Measurements from ENCODE around the gene MVP.
"Not testable (repeated sequence)": the region's sequence is repeated elsewhere in the genome, so short reads cannot be mapped to it uniquely, and the experiment has no call there.

Gene MVP

GRCh38 chr16:29843931-29844330, 23.7 kb downstream of the MVP start:
- DNase-seq (ENCODE audit: low spot score): no peak

GRCh38 chr16:29844575-29845331, 24.5 kb downstream of the MVP start:
- DNase-seq (ENCODE audit: low spot score): no peak

- no peak for DNase-seq (ENCODE audit: low spot score)
Measured at GRCh38 chr16:29845656-29846055, 25.4 kb downstream of the MVP start.

DNA sequence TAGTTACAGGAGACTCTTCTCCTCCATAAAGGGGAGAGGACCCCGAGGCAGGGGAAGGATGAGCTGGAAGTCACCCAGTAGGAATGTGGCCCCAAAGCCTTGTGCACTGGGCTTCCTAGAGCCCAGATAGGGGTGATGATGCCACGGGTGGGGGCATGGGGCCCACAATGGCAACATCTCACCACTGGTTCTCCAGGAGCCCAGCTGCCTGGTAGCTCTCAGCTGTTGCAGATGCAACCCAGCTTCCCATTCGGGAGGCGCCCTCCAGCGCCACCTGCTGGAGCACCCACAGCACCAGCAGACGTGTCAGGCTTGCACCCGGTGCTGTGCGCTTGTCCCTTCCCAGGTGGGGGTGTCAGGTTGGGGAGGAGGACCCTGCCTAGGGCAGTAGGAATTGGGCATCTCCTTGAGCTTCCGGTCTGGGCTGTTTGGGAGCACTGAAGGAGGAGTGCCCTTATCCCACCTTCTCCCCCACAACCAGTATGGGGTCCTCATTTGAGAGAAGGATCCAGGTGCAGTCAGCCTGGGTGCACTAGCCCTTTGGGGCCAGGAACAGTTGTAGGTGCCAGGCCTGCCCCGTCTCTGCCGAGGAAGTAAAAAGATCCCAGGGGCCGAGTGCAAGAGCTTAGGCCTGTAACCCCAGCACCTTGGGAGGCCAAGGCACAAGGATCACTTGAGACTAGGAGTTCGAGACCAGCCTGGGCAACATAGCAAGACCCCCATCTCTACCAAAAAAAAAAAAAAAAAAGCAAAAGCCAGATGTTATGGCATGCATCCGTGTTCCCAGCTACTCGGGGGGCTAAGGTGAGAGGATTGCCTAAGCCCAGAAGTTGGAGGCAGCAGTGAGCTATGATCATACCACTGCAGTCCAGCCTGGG, 28.4 kb downstream of the MVP start:
- peak; percentile 51 for DNase-seq (ENCODE audit: low spot score)

GRCh38 chr16:29849505-29849904, 29.2 kb downstream of the MVP start:
- DNase-seq (ENCODE audit: low spot score): no peak

DNA sequence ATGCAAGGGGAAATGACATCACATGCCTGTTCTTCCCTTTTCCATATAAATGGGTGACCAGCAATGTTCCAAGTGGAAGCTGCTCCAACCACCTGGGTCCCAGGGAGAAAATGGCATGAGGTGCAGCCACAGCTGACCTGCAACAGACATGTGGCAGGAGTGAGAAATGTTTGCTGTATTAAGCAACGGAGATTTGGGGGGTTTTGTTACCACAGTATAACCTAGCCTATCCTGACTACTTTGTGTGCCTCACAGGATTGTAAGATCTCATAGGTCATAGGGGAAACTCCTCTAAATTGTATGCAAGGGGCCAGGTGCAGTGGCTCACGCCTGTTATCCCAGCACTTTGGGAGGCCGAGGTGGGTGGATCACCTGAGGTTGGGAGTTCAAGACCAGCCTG, 30.7 kb downstream of the MVP start:
- DNase-seq (ENCODE audit: low spot score): no peak

- no peak for DNase-seq (ENCODE audit: low spot score)
Measured at GRCh38 chr16:29852654-29853053, 32.4 kb downstream of the MVP start.

GRCh38 chr16:29854520-29855100, 34.3 kb downstream of the MVP start:
- no peak for DNase-seq (ENCODE audit: low spot score)

DNA sequence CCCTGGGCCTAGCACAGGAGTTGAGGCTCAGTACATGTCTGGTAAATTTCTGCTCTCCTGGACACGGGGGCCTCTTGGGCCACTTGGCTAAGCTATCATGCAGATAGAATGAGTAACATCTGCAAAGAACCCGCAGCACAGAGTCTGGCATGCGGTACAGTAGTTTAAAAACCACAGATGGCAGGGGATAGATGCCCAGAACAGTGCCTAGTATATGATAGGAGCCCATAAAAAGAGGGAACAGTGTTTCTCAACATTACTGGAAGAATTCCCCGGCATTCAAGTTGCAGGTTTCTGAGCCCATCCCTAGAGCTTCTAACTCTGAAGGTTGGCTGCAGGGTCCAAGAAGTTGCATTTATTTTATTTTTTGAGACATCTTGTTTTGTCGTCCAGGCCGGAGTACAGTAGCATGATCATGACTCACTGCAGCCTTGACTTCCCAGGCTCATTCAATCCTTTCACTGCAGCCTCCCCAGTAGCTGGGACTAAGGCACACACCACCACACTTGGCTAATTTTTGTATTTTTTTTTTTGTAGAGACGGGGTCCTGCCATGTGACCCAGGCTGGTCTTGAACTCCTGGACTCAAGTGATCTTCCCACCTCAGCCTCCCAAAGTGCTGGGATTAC, 37.0 kb downstream of the MVP start:
- no peak for DNase-seq (ENCODE audit: low spot score)

DNA sequence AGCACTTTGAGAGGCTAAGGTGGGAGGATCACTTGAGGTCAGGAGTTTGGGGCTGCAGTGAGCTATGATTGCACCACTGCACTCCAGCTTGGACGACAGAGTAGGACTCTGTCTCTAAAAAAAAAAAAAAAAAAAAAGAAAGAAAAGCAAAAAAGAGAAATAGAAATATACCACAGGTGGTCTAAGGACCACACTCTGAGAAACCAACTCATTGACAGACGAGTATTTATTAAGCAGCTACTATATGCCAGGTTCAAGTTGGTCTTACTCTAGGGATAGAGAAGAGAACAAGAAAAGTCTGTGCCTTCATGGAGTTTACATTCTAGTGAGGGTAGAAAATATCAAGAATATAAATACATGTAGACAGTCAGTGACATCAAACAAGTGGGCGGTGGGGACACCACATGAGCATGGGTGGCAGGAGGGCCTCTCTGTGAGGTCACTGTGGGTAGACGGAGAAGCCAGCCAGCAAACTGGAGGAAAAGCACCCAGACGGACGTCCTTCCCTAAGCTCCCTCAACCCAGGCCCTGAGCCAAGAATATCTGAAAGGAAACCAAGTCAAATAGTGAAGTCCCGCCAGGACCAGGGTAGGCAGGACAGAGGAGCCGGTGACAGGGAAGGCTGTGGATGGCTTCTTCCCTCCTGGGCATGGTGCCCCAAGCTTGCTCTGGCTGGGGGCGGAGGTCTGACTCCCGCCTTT, 38.0 kb downstream of the MVP start:
- DNase-seq (ENCODE audit: low spot score): no peak

DNA sequence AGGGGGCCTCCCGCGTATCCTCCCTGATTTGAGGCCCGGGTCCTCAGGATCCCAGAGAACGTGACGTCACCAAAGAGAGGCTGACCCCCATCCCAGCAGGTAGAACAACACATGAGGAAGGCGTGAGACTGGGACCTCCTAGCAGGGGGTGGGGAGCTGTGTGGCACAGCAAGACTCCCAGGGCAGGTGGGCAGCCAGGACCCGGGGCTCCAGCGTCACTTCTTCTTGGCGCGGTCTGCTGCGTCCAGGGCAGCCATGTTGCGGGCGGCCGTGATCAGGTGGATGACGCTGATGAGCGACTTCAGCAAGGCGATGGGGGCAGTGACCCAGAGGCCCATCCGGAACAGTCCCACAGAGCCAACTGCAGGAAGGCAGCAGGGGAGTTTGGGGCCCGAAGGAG, 38.7 kb downstream of the MVP start:
- no peak for DNase-seq (ENCODE audit: low spot score)

- DNase-seq (ENCODE audit: low spot score): no peak
Measured at GRCh38 chr16:29860218-29860617, 40.0 kb downstream of the MVP start.

DNA sequence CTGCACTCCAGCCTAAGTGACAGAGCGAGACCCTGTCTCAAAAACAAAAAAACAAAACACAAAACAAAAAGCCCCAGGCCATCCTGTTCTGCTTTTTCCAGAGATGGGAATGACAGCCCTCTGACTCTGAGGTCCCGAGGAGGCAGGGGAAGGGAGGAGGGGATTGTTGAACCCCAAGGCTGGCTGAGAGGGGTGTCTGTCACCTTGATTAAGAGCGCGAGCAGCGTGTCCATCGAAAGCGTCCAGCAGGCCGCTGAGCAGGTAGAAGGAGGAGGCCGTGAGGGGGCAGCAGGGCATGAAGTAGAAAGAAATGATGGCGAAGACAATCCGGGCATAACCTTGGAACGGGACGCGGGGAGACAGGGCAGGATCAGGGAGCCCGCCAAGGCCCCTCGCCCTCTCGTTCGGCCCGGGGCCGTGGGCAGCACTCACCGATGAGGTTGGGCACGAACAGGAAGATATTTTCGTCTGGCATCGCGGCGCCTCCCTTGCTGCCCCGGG, 42.2 kb downstream of the MVP start:
- no peak for DNase-seq (ENCODE audit: low spot score)

DNA sequence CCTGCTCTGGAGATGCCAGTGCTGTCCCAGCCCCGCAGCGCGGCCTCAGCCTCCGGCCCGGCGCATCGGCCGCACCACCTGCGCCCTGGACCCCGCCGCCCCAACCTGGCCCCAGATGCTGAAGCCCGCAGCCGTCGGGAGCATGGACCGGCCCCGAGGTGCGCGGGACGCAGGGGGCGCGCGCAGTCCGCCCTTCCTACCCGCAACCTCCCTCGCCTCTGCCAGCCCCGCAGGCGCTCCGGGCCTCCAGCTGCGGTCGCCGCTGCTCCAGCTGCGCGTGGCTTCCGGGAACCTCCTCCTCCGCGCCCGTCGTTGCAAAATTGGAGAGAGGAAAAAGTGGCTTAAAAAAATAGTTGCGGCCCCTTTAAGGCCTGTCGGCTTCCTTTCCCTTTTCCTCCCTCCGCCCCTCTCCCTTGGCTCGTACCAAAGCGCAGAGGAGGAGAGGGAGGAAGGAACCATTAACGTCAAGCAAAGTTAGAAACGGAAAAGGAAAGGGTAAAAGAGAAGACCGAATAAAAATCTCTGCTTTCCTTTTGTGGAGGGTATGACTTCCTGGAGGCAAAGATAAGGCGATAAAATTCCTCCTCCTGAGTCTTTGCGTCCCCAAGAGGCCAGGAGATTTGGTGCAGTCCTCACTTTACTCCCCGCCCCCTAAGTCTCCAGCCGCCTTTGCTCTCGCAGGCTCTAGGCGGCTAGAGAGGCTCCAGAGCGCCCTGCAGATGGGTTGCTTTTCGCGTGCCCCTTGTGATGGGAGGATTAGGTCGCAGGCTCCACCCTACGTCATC, 42.8 kb downstream of the MVP start, which contains the start of gene CDIPT:
CDIPT (minus strand) TSS at position 343 of the 785 bp plus-strand sequence. CDS start 369 bp downstream, outside the sequence.
- DNase-seq (ENCODE audit: low spot score): peak; percentile 98

GRCh38 chr16:29863669-29863984, 43.4 kb downstream of the MVP start:
- no peak for DNase-seq (ENCODE audit: low spot score)

GRCh38 chr16:29864205-29864604, 43.9 kb downstream of the MVP start:
- DNase-seq (ENCODE audit: low spot score): no peak

DNA sequence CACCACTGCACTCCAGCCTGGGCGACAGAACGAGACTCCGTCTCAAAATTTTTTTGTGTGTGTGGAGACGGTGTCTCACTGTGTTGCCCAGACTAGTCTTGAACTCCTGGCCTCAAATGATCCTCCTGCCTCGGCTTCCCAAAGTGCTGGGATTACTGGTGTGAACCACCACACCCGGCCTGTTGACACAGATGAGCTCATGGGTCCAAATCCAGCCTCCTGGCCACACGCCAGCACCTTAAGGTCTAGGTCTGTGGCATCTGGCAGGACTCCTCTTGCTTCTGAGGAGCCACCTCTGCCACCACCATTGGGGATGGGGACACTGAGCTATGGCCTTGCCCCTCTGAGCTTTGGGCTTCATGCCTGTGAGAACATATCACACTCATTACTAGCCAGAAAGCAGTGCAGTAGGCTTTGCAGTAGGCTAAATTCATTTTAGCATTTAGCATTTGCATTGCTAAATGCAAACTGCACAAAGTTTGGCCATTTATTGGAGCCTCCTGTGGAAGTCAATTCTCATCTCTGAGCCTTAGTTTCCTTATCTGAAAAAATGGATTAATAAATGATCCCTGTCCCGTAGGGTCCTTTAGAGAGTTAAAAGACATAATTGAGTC, 48.2 kb downstream of the MVP start:
- no peak for DNase-seq (ENCODE audit: low spot score)

DNA sequence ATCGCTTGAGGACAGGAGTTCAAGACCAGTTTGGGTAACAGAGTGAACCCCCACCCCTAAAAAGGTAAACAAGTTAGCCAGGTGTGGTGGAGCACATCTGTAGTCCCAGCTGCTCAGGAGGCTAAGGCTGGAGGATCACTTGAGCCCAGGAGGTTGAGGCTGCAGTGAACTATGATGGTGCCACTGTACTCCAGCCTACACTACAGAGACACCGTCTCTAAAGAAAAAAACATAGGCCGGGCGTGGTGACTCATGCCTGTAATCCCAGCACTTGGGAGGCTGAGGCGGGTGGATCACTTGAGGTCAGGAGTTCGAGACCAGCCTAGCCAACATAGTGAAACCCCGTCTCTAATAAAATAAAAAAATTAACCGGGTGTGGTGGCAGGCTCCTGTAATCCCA, 48.8 kb downstream of the MVP start:
- DNase-seq (ENCODE audit: low spot score): not testable (repeated sequence)

- no peak for DNase-seq (ENCODE audit: low spot score)
Measured at GRCh38 chr16:29871822-29872546, 51.7 kb downstream of the MVP start.

GRCh38 chr16:29873319-29873718, 53.1 kb downstream of the MVP start:
- no peak for DNase-seq (ENCODE audit: low spot score)

Data from putamen (tissue), 1 donor.